Parathyroid adenoma (tissue), 2 donors: ENCODE data around the gene TEX19.
"Not testable (repeated sequence)": the region's sequence is repeated elsewhere in the genome, so short reads cannot be mapped to it uniquely, and the experiment has no call there.

Experiments used
- H2AFZ ChIP-seq: fragments of 300-600 bp; sonication (generic); one replicate; pipeline ENCODE4 v1.7.0; 2017; ENCODE audit warnings: antibody characterized with exemption, mild to moderate bottlenecking
- H3K27ac ChIP-seq: fragments of 300-600 bp; sonication (generic); one replicate; pipeline ENCODE4 v1.7.0; 2017
- H3K27me3 ChIP-seq: fragments of 300-600 bp; sonication (generic); one replicate; pipeline ENCODE4 v1.7.0; 2017; ENCODE audit warnings: low read length; ENCODE audit not compliant: control insufficient read depth, insufficient read depth
- H3K36me3 ChIP-seq: fragments of 300-600 bp; sonication (generic); one replicate; pipeline ENCODE4 v1.7.0; 2017; ENCODE audit warnings: low read length; ENCODE audit not compliant: control insufficient read depth, insufficient read depth
- H3K4me1 ChIP-seq: fragments of 300-600 bp; sonication (generic); one replicate; pipeline ENCODE4 v1.7.0; 2017; ENCODE audit warnings: control low read depth
- H3K4me2 ChIP-seq: fragments of 300-600 bp; sonication (generic); one replicate; pipeline ENCODE4 v1.7.0; 2017; ENCODE audit warnings: low read length
- H3K4me3 ChIP-seq: fragments of 300-600 bp; sonication (generic); one replicate; pipeline ENCODE4 v1.7.0; 2017; ENCODE audit warnings: low read depth, low read length
- H3K79me2 ChIP-seq: fragments of 300-600 bp; sonication (generic); one replicate; pipeline ENCODE4 v1.7.0; 2017; ENCODE audit warnings: control low read depth
- H3K9ac ChIP-seq: fragments of 300-600 bp; sonication (generic); one replicate; pipeline ENCODE4 v1.7.0; 2017; ENCODE audit warnings: mild to moderate bottlenecking
- H3K9me3 ChIP-seq: fragments of 300-600 bp; sonication (generic); one replicate; pipeline ENCODE4 v1.7.0; 2017; ENCODE audit warnings: low read length; ENCODE audit not compliant: control insufficient read depth
- CTCF ChIP-seq: fragments of 300-600 bp; sonication (generic); IDR thresholded peaks from one replicate; pipeline ENCODE4 v1.7.0; 2017; ENCODE audit warnings: antibody characterized with exemption, mild to moderate bottlenecking
- donor health status: primary hyperparathyroidism.

Gene TEX19

GRCh38 chr17:82373731-82374625 is 14.9 kb downstream of the TEX19 start:
- no peaks in the 10 kb centered on the region for H3K79me2 ChIP-seq
- H2AFZ ChIP-seq, result no peak overlapping the region
- H3K4me2 ChIP-seq, result no peak overlapping the region
- H3K4me1 ChIP-seq, result peaks cover 6% of the 10 kb centered on the region
- H3K9me3 ChIP-seq, result no peaks in the 10 kb centered on the region
- TF ChIP-seq CTCF, result no peak
- no peak overlapping the region for H3K9ac ChIP-seq
- H3K27ac ChIP-seq, result no peak overlapping the region
- H3K36me3 ChIP-seq, result no peaks in the 10 kb centered on the region
- H3K4me3 ChIP-seq, result no peak overlapping the region
- H3K27me3 ChIP-seq, result peaks cover 16% of the 10 kb centered on the region

- H3K9me3 ChIP-seq, result no peaks in the 10 kb centered on the region
- H3K27ac ChIP-seq, result no peak overlapping the region
- H3K79me2 ChIP-seq, result no peaks in the 10 kb centered on the region
- no peak overlapping the region for H3K4me3 ChIP-seq
- peaks cover 6% of the 10 kb centered on the region for H3K4me1 ChIP-seq
- TF ChIP-seq CTCF, result no peak
- no peak overlapping the region for H3K4me2 ChIP-seq
- no peak overlapping the region for H3K9ac ChIP-seq
- H2AFZ ChIP-seq, result no peak overlapping the region
- H3K27me3 ChIP-seq, result peaks cover 16% of the 10 kb centered on the region
- no peaks in the 10 kb centered on the region for H3K36me3 ChIP-seq
Observed at GRCh38 chr17:82374626-82375331, 15.7 kb downstream of the TEX19 start.

GRCh38 chr17:82375359-82376041 is 16.5 kb downstream of the TEX19 start:
- no peaks in the 10 kb centered on the region for H3K9me3 ChIP-seq
- no peaks in the 10 kb centered on the region for H3K79me2 ChIP-seq
- no peak overlapping the region for H3K27ac ChIP-seq
- no peak overlapping the region for H3K9ac ChIP-seq
- TF ChIP-seq CTCF, result no peak
- peaks cover 5% of the 10 kb centered on the region for H3K4me1 ChIP-seq
- no peak overlapping the region for H3K4me3 ChIP-seq
- H3K27me3 ChIP-seq, result peaks cover 16% of the 10 kb centered on the region
- no peak overlapping the region for H2AFZ ChIP-seq
- no peaks in the 10 kb centered on the region for H3K36me3 ChIP-seq
- no peak overlapping the region for H3K4me2 ChIP-seq

GRCh38 chr17:82376042-82376730 is 17.1 kb downstream of the TEX19 start:
- no peak overlapping the region for H2AFZ ChIP-seq
- TF ChIP-seq CTCF, result no peak
- no peaks in the 10 kb centered on the region for H3K9me3 ChIP-seq
- H3K9ac ChIP-seq, result no peak overlapping the region
- peaks cover 10% of the 10 kb centered on the region for H3K27me3 ChIP-seq
- no peak overlapping the region for H3K27ac ChIP-seq
- H3K4me1 ChIP-seq, result no peaks in the 10 kb centered on the region
- H3K79me2 ChIP-seq, result no peaks in the 10 kb centered on the region
- H3K4me3 ChIP-seq, result no peak overlapping the region
- H3K36me3 ChIP-seq, result no peaks in the 10 kb centered on the region
- H3K4me2 ChIP-seq, result no peak overlapping the region

GRCh38 chr17:82377294-82377693 is 18.2 kb downstream of the TEX19 start:
- not testable (repeated sequence) for H2AFZ ChIP-seq, H3K27ac ChIP-seq, H3K4me2 ChIP-seq, H3K4me1 ChIP-seq, H3K9ac ChIP-seq, H3K27me3 ChIP-seq, H3K4me3 ChIP-seq, H3K79me2 ChIP-seq, H3K36me3 ChIP-seq, H3K9me3 ChIP-seq
